GM12878 (cell line): ENCODE data around the gene PLP2. TPM values are rescaled to one million over a fixed set of nuclear protein-coding genes. Genes with fewer than 3 reads are reported as not detected.

Source experiments
- ATAC-seq: fragments of 200-7000 bp; cut with Tn5 transposase; 3 replicates; pipeline ENCODE4 v1.9.1; 2020; ENCODE audit warnings: mild to moderate bottlenecking, moderate library complexity
- BruUV-seq: library from RNA; stranded (reverse); fragments of 400-500 nt; replicated peaks from 2 replicates; lab custom pipeline; 2021; lab: Mats Ljungman, UMichigan
- CTCF ChIA-PET: fragments of 300-600 bp; sonication (Branson Sonifier 250); formaldehyde crosslinking; extraction: SDS; loops from one replicate; lab custom pipeline; 2021; ENCODE audit warnings: inconsistent platforms; lab: Yijun Ruan, JAX
- POLR2A ChIA-PET: fragments of 350-600 bp; formaldehyde crosslinking; extraction: SDS; loops from one replicate; lab custom pipeline; 2021; ENCODE audit warnings: inconsistent platforms; lab: Charles Lee
- RAD21 ChIA-PET: fragments of 300-600 bp; sonication (Branson Sonifier 250); formaldehyde crosslinking; loops from one replicate; lab custom pipeline; 2023; ENCODE audit warnings: antibody characterized with exemption; ENCODE audit not compliant: unreplicated experiment; lab: Charles Lee
- SMC1A ChIA-PET: fragments of 300-600 bp; sonication (Branson Sonifier 250); formaldehyde crosslinking; loops from one replicate; lab custom pipeline; 2023; ENCODE audit not compliant: unreplicated experiment, uncharacterized antibody; lab: Charles Lee
- DNase-seq: peaks from one replicate; pipeline ENCODE4 v3.0.0-alpha.2; 2011; ENCODE audit warnings: low read depth, low spot score
- FAIRE-seq: peaks from 3 replicates; lab custom pipeline; 2011; peaks lifted over from hg19 to GRCh38; lab: Jason Lieb, UNC
- H2AFZ ChIP-seq: 2 replicates; pipeline ENCODE4 v1.6.0; 2011; ENCODE audit warnings: low read depth, low read length, control low read depth; ENCODE audit not compliant: control insufficient read depth
- H3K27ac ChIP-seq: 2 replicates; pipeline ENCODE4 v1.5.1; 2011; ENCODE audit warnings: control low read depth; ENCODE audit not compliant: control insufficient read depth, insufficient read depth
- H3K27me3 ChIP-seq, 2 experiments: replicated peaks in 1 of 2; 2 replicates each; pipeline versions ENCODE4 v1.6.0 to v1.6.1; 2011; ENCODE audit warnings: low read length in 1 of 2; ENCODE audit not compliant: control insufficient read depth in 2 of 2, insufficient read depth in 2 of 2
- H3K36me3 ChIP-seq, 2 experiments: 2 replicates each; pipeline ENCODE4 v1.5.1; 2011; ENCODE audit warnings: low read length in 1 of 2; ENCODE audit not compliant: control insufficient read depth in 2 of 2, insufficient read depth in 2 of 2
- H3K4me1 ChIP-seq: 2 replicates; pipeline ENCODE4 v1.6.1; 2011; ENCODE audit warnings: mild to moderate bottlenecking, low read length, moderate library complexity, mixed read lengths; ENCODE audit not compliant: control insufficient read depth, insufficient read depth
- H3K4me2 ChIP-seq: 2 replicates; pipeline ENCODE4 v1.6.0; 2011; ENCODE audit warnings: control low read depth; ENCODE audit not compliant: control insufficient read depth, insufficient read depth
- H3K4me3 ChIP-seq: fragments of 200-600 bp; sonication (generic); 2 replicates; pipeline ENCODE4 v1.5.1; 2016
- H3K79me2 ChIP-seq: 2 replicates; pipeline ENCODE4 v1.6.0; 2011; ENCODE audit warnings: low read length; ENCODE audit not compliant: control insufficient read depth, insufficient read depth
- H3K9ac ChIP-seq: 2 replicates; pipeline ENCODE4 v1.8.0; 2011; ENCODE audit warnings: low read length, control low read depth, mixed read lengths; ENCODE audit not compliant: control insufficient read depth, insufficient read depth
- H3K9me3 ChIP-seq: replicated peaks from 3 replicates; pipeline ENCODE4 v1.5.1; 2011; ENCODE audit warnings: mild to moderate bottlenecking, low read length; ENCODE audit not compliant: control insufficient read depth, insufficient read depth
- H4K20me1 ChIP-seq: 2 replicates; pipeline ENCODE4 v1.6.0; 2011; ENCODE audit not compliant: control insufficient read depth, insufficient read depth
- ASH2L ChIP-seq: fragments of 300-600, 200-600 bp; sonication (generic); IDR thresholded peaks from 2 replicates; pipeline ENCODE4 v1.6.1; 2017; ENCODE audit warnings: low read depth, mild to moderate bottlenecking, borderline replicate concordance
- BCL3 ChIP-seq: IDR thresholded peaks from 2 replicates; pipeline ENCODE4 v1.6.1; 2011; ENCODE audit warnings: borderline replicate concordance, low read depth, mild to moderate bottlenecking, moderate library complexity, low read length; ENCODE audit not compliant: insufficient read depth, poor library complexity, severe bottlenecking
- BRCA1 ChIP-seq: IDR thresholded peaks from 2 replicates; pipeline ENCODE4 v1.6.1; 2011; ENCODE audit warnings: low read depth, low read length, improper control_type of control experiment
- ETV6 ChIP-seq, 2 experiments: fragments of 450-650 bp in 1 of 2; IDR thresholded peaks in 1 of 2; conservative IDR thresholded peaks in 1 of 2; 2 replicates each; pipeline ENCODE4 v1.6.1; 2014; ENCODE audit warnings: antibody characterized with exemption in 1 of 2, borderline replicate concordance in 1 of 2, low read depth in 1 of 2, mild to moderate bottlenecking in 1 of 2, moderate library complexity in 1 of 2
- FOXK2 ChIP-seq: fragments of 450-650 bp; IDR thresholded peaks from 2 replicates; pipeline ENCODE4 v1.6.1; 2017; ENCODE audit warnings: mild to moderate bottlenecking, moderate library complexity
- NR2F1 ChIP-seq: fragments of 450-650 bp; conservative IDR thresholded peaks from 2 replicates; pipeline ENCODE4 v1.6.1; 2017; ENCODE audit warnings: mild to moderate bottlenecking
- NRF1 ChIP-seq: conservative IDR thresholded peaks from 2 replicates; pipeline ENCODE4 v1.6.1; 2011; ENCODE audit warnings: mild to moderate bottlenecking, low read depth, low read length, improper control_type of control experiment
- SIX5 ChIP-seq: IDR thresholded peaks from 2 replicates; pipeline ENCODE4 v1.6.1; 2011; ENCODE audit warnings: mild to moderate bottlenecking, low read depth, low read length, moderate library complexity; ENCODE audit not compliant: severe bottlenecking
- SMAD1 ChIP-seq: fragments of 450-650 bp; IDR thresholded peaks from 2 replicates; pipeline ENCODE4 v1.6.1; 2018; ENCODE audit warnings: mild to moderate bottlenecking, low read depth; ENCODE audit not compliant: partially characterized antibody
- SMARCA5 ChIP-seq: fragments of 450-650 bp; IDR thresholded peaks from 2 replicates; pipeline ENCODE4 v1.6.1; 2017; ENCODE audit warnings: mild to moderate bottlenecking
- TCF7 ChIP-seq: IDR thresholded peaks from 2 replicates; pipeline ENCODE4 v1.6.1; 2014; ENCODE audit warnings: antibody characterized with exemption, borderline replicate concordance
- ZBTB33 ChIP-seq: fragments of 450-650 bp; IDR thresholded peaks from 2 replicates; pipeline ENCODE4 v1.6.1; 2017; ENCODE audit warnings: mild to moderate bottlenecking
- ZBTB40 ChIP-seq: fragments of 450-650 bp; IDR thresholded peaks from 2 replicates; pipeline ENCODE4 v1.6.1; 2016; ENCODE audit warnings: mild to moderate bottlenecking, moderate library complexity, borderline replicate concordance
- ZNF384 ChIP-seq: IDR thresholded peaks from 2 replicates; pipeline ENCODE4 v1.6.1; 2012; ENCODE audit warnings: low read depth, mild to moderate bottlenecking, low read length, improper control_type of control experiment, borderline replicate concordance
- WGBS: methylation state at CpG from one replicate; pipeline ENCODE4 v1.1.6; 2016; ENCODE audit warnings: low lambda C conversion rate; ENCODE audit not compliant: insufficient replicate concordance, insufficient coverage; ENCODE audit errors: missing lambda C conversion rate; 5-methylcytosine and 5-hydroxymethylcytosine counted together
- in situ Hi-C: fragments of 300-500 bp; cut with MboI; formaldehyde crosslinking; loops from 9 replicates; pipeline ENCODE4 v1.14.3; 2018; ENCODE audit warnings: mixed read lengths
- intact Hi-C: fragments of 100-400 bp; cut with micrococcal nuclease; formaldehyde crosslinking; loops from one replicate; pipeline ENCODE4 v1.14.2; 2022; ENCODE audit not compliant: unreplicated experiment
- polyA plus RNA-seq, 11 experiments: library from polyadenylated mRNA; depleted of rRNA in 4 of 11; unstranded in 6 of 11; stranded (reverse) in 5 of 11; fragments of >200 nt; fragmentation: Nextera tagmentation in 4 of 11; fragmentation: Illumina TruSeq in 1 of 11; extraction: Ambion mirVana in 4 of 11; extraction: Trizol in 1 of 11; gene quantifications; 1 replicate in 1 of 11; 2 replicates in 10 of 11; pipeline versions ENCODE4 v1.2.1 to v1.2.3, GENCODE V29; 2011 to 2016; ENCODE audit warnings: inconsistent platforms in 2 of 11, missing spikeins in 2 of 11, low read depth in 1 of 11
- total RNA-seq, 4 experiments: library from RNA; depleted of rRNA in 3 of 4; stranded (reverse); fragments of >200 nt in 3 of 4; fragmentation: Illumina TruSeq in 1 of 4; extraction: Trizol in 1 of 4; gene quantifications; 2 replicates each; pipeline versions ENCODE4 v1.2.1 to v1.2.3, GENCODE V29; 2013 to 2021

PLP2 gene
- total and polyA plus RNA-seq, 10 of the 15 experiments (the other 5 are each of a cell fraction or from before 2014, with no cell fraction given): 56.6 to 177 (median 99.3) TPM

- TF ChIP-seq NR2F1: no peak
- no peak for TF ChIP-seq SMARCA5
- TF ChIP-seq BCL3: no peak
- TF ChIP-seq SMAD1: no peak
- TF ChIP-seq SIX5: no peak
- TF ChIP-seq NRF1: no peak
- no peak for TF ChIP-seq BRCA1
- no peak for TF ChIP-seq ETV6 (conservative IDR thresholded peaks at IDR 0.05 in 1 of 2, IDR thresholded peaks at IDR 0.05 in 1 of 2; ENCODE audit: borderline replicate concordance in 1 of 2, low read depth in 1 of 2)
Measured at GRCh38 chrX:49208399-49208798, 36.7 kb downstream of the PLP2 start (continued).

DNA sequence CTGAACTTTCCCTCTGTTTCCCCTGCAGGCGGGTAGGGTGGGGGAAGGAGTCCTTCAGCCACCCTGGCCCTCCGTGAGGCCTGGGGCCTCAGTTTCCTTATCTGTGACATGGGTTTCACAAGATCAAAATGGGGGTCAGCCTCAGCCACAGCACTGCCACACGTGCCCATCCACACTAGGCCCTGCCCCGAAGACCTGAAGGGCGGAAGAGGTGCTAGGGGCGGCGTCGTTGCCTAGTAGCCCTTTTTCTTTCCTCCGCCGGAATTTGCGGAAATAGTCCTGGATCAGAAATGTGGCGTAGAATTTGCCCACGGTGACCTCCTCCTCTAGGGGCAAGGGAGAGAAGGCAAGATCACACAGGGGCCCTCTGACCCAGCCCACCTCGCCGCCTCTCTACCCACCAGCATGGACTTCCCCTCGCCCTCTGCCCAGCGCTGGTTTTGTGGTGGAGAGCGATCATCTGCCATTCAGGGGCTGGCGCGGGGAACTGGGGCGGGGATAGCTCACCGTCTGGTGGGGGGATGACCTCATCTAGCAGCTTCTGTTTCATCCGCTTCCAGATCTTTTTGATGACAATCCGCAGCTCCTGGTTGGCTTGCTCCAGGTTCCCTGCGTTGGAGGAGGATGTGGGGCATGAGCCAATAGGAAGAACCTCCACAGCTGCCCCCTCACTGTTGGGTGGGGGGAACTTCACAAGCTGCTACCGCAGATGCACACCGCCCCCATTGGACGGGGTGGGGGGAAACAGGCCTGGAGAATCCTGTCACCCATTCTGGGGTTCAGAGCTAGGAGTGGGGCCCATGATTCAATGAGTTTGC lies 37.9 kb downstream of the PLP2 start:
- H3K9me3 ChIP-seq: no peaks in the 10 kb centered on the region
- no peaks in the 10 kb centered on the region for H4K20me1 ChIP-seq
- H3K4me3 ChIP-seq: no peak overlapping the region
- BruUV-seq: no TSS peak
- DNase-seq (no peak), FAIRE-seq (no peak), ATAC-seq (no peak)
- CTCF ChIA-PET: interaction anchor here (3.5 kb wide), 1 partner anchor 17 kb away, joined by 17 read pairs; no protein-coding TSS in a partner anchor
- POLR2A ChIA-PET: no interaction called here
- H3K4me2 ChIP-seq: no peak overlapping the region
- no peaks in the 10 kb centered on the region for H3K79me2 ChIP-seq
- no peak overlapping the region for H2AFZ ChIP-seq
- in situ Hi-C loops: no loop called here
- intact Hi-C loops: no loop called here
- no peaks in the 10 kb centered on the region for H3K27me3 ChIP-seq
- RAD21 ChIA-PET: interaction anchor here (1.1 kb wide), 1 partner anchor 19 kb away, joined by 3 read pairs; no protein-coding TSS in a partner anchor
- SMC1A ChIA-PET: no interaction called here
- WGBS: 25% methylated on average over 28 of the region's 28 CpGs
- H3K36me3 ChIP-seq: no peaks in the 10 kb centered on the region
- H3K27ac ChIP-seq: no peak overlapping the region
- no peaks in the 10 kb centered on the region for H3K4me1 ChIP-seq
- H3K9ac ChIP-seq: no peak overlapping the region
- TF ChIP-seq ASH2L (no peak), TCF7 (no peak), ZNF384 (no peak), ZBTB40 (no peak), ZBTB33 (no peak), FOXK2 (no peak)
